Left ventricle myocardium inferior (tissue), 1 donor: ENCODE results near the gene TANGO2. TPM values are rescaled to one million over a fixed set of nuclear protein-coding genes. Genes with fewer than 3 reads are reported as not detected.

ENCODE experiments used
- DNase-seq: peaks from one replicate; pipeline ENCODE4 v3.0.0-alpha.2; 2020
- H3K27ac ChIP-seq: fragments of 200-600 bp; replicated peaks from 2 replicates; pipeline ENCODE4 v1.8.0; 2021
- H3K27me3 ChIP-seq: fragments of 200-600 bp; 2 replicates; pipeline ENCODE4 v1.8.0; 2021; ENCODE audit warnings: low read depth
- H3K36me3 ChIP-seq: fragments of 200-600 bp; 2 replicates; pipeline ENCODE4 v1.8.0; 2021
- H3K4me1 ChIP-seq: fragments of 200-600 bp; 2 replicates; pipeline ENCODE4 v1.8.0; 2021
- H3K4me3 ChIP-seq: fragments of 200-600 bp; 2 replicates; pipeline ENCODE4 v1.8.0; 2021; ENCODE audit warnings: mild to moderate bottlenecking, moderate library complexity
- H3K9me3 ChIP-seq: fragments of 200-600 bp; replicated peaks from 2 replicates; pipeline ENCODE4 v1.8.0; 2021
- intact Hi-C: fragments of 100-400 bp; cut with micrococcal nuclease; formaldehyde crosslinking; loops from one replicate; pipeline ENCODE4 v1.11.0; 2022
- total RNA-seq: library from RNA; stranded (reverse); fragmentation: NEBNext Ultra II Directional; extraction: Animal tissue kit (Norgen Biotek cat#: 25700); gene quantifications from one replicate; pipeline ENCODE4 v1.2.1, GENCODE V29; 2021
- TF ChIP-seq, protein P1 (sequence below): fragments of 200-600 bp; IDR thresholded peaks from 2 replicates; pipeline ENCODE4 v1.8.0; 2021; ENCODE audit warnings: antibody characterized with exemption, mild to moderate bottlenecking, borderline replicate concordance
- donor health status: DM: no; HTN: yes; CAD: no; lungs with severe emphysema.

TANGO2 gene
- total RNA-seq, 1 donor from 2014 or later: 71.7 TPM

DNA sequence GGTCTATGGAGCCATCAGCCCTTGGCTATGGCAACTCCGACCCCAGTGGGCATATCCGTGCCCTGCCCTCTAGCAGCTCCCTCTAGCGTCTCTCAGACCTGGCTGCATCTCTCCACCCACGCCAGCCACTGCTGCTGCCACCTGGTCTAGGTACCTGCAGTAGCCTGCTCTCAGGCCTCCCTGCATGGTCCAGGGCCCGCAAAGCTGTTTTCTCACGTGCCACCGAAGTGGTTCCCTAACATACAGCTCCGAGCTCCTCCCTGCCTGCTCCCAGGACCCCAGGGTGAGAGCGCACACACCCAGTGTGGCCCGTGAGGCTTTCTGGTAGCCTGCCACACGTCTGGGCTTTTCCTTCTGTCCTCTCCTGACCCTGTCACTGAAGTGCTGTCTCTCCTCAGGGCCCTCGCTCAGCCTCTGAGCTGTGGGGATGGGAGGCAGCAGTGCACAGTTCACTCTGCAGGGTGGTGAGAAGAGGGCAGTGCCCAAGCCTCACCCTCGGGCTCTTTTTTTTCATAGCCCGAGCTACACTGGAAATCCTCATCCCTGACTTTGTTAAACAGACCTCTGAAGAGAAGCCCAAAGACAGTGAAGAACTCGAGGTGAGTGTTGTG is 73.4 kb downstream of the TANGO2 start:
- Histone ChIP-seq H3K9me3 (peaks cover 4% of the 10 kb centered on the region), H3K36me3 (peaks cover 97% of the 10 kb centered on the region), H3K4me3 (no peak overlapping the region), H3K27ac (peak overlapping the region; percentile 75), H3K4me1 (peaks cover 9% of the 10 kb centered on the region), H3K27me3 (no peaks in the 10 kb centered on the region)
- no peak for DNase-seq
- intact Hi-C loops: no loop called here
- TF ChIP-seq, protein P1, sequence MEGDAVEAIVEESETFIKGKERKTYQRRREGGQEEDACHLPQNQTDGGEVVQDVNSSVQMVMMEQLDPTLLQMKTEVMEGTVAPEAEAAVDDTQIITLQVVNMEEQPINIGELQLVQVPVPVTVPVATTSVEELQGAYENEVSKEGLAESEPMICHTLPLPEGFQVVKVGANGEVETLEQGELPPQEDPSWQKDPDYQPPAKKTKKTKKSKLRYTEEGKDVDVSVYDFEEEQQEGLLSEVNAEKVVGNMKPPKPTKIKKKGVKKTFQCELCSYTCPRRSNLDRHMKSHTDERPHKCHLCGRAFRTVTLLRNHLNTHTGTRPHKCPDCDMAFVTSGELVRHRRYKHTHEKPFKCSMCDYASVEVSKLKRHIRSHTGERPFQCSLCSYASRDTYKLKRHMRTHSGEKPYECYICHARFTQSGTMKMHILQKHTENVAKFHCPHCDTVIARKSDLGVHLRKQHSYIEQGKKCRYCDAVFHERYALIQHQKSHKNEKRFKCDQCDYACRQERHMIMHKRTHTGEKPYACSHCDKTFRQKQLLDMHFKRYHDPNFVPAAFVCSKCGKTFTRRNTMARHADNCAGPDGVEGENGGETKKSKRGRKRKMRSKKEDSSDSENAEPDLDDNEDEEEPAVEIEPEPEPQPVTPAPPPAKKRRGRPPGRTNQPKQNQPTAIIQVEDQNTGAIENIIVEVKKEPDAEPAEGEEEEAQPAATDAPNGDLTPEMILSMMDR: no peak

DNA sequence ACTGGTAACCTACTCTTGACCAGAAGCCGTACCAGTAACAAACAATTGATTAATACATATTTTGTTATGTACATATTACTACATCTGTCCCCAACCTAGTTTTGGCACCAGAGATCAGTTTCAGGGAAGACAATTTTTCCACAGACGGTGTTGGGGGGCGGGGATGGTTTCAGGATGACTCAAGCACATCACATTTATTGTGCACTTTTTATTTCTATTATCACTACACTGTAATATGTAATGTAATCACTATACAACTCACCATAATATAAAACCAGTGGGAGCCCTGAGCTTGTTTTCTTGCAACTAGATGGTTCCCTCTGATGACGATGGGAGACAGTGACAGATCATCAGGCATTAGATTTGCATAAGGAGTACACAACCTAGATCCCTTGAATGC is 74.6 kb downstream of the TANGO2 start:
- H3K27me3 ChIP-seq: no peaks in the 10 kb centered on the region
- H3K4me3 ChIP-seq: no peak overlapping the region
- H3K9me3 ChIP-seq: peaks cover 4% of the 10 kb centered on the region
- no peak overlapping the region for H3K27ac ChIP-seq
- H3K36me3 ChIP-seq: peaks cover 96% of the 10 kb centered on the region
- DNase-seq: no peak
- intact Hi-C loops: no loop called here
- H3K4me1 ChIP-seq: peaks cover 9% of the 10 kb centered on the region
- TF ChIP-seq, protein P1: no peak

DNA sequence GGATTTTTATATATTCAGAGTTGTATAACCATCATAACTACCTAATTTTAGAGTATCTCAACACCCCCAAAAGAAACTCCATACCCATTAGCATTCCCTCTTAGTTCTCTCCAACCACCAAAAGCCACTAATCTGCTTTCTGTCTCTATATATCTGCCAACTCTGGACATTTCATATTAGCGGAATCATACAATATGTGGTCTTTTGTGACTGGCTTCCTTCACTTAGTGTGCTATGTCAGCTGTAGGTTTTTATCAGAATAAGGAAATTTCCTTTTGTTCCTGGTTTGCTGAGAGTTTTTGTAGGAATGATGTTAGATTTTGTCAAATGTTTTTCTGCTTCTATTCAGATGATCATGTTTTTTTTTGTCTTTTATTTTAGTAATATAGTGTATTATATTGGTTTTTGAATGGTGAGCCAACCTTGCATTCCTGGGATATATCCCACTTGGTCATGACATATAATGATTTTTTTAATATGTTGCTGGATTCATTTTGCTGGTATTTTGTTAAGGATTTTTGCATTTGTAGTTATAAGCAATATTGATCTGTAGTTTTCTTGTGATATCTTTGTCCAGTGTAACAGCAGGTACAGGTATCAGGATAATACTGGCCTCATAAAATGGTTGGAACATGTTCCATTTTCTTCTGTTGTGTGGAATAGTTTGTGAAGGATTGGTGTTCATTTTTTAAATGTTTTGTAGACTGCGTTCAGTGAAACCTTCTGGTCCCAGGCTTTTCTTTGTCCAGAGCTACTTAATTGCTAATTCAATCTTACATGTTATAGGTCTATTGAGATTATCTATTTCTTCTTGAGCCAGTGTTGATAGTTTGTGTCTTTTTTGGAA is 75.9 kb downstream of the TANGO2 start:
- H3K27me3 ChIP-seq: no peaks in the 10 kb centered on the region
- intact Hi-C loops: no loop called here
- no peak for DNase-seq
- no peak overlapping the region for H3K4me3 ChIP-seq
- H3K9me3 ChIP-seq: peaks cover 4% of the 10 kb centered on the region
- peaks cover 96% of the 10 kb centered on the region for H3K36me3 ChIP-seq
- TF ChIP-seq, protein P1: no peak
- peaks cover 9% of the 10 kb centered on the region for H3K4me1 ChIP-seq
- H3K27ac ChIP-seq: no peak overlapping the region

DNA sequence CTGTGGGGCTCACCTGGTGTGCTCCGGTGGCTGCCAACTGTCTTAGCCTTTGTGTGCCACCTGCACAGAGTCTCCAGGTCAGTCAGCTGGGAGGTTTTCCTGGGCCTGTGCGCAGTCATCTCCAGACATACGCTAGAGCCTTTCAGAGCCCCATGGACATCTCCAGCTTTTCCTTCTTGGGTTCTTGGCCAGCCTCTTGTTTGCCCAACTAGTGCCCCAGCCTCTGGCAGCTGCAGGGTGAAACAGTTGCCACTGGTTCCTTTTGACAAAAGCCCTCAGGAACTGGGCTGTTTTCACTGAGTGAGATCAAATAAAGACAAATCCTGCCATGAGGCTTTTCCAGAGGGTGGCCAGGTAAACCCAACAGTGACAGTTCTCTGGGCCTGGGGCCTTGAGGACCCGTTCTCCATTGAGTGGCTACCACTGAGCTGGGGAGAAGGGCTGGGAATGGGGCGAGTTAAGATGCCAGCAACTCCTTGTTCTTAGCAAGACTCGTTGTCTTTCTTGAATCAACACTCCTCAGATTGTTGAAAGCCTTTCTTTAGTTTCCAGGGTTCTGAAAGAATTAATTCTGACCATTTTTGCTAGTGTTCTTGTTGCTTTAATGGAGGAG is 78.3 kb downstream of the TANGO2 start:
- H3K36me3 ChIP-seq: peaks cover 89% of the 10 kb centered on the region
- H3K27ac ChIP-seq: no peak overlapping the region
- H3K27me3 ChIP-seq: no peaks in the 10 kb centered on the region
- intact Hi-C loops: no loop called here
- peaks cover 1% of the 10 kb centered on the region for H3K4me1 ChIP-seq
- H3K9me3 ChIP-seq: peaks cover 4% of the 10 kb centered on the region
- H3K4me3 ChIP-seq: no peak overlapping the region
- TF ChIP-seq, protein P1: no peak
- no peak for DNase-seq

DNA sequence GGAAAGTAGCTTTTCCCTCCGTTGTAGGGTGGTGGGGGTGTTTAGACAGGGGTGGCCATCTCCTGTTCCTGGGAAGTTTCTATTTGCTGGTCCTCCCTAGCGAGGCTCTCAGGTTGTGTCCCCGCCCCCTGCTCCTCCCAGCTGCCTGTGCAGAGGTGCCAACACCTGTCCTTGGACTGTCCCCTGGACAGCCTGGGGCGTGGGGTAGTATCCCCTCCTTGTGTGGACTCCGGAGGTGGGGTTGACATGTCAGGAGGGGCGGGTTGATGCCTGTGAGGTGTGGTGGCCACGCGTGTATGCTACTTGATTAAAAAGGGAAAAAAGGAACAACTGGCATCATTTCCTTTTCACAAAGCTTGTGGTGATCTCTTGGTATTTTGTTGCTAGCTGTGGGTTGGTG is 80.7 kb downstream of the TANGO2 start:
- DNase-seq: no peak
- TF ChIP-seq, protein P1: no peak
- Histone ChIP-seq H3K4me3 (no peak overlapping the region), H3K27ac (no peak overlapping the region), H3K36me3 (peaks cover 89% of the 10 kb centered on the region), H3K9me3 (peaks cover 3% of the 10 kb centered on the region), H3K4me1 (no peaks in the 10 kb centered on the region), H3K27me3 (no peaks in the 10 kb centered on the region)
- intact Hi-C loops: no loop called here
